GM23338 (cell line): ENCODE measurements around the gene KCNAB2.

Source experiments
- CREB1 ChIP-seq: fragments of 250-450 bp; sonication (Bioruptor Pico); IDR thresholded peaks from 2 replicates; pipeline ENCODE4 v1.5.0; 2020; ENCODE audit warnings: low read depth, mild to moderate bottlenecking, moderate library complexity
- EZH2 ChIP-seq: fragments of 200-600 bp; sonication (generic); IDR thresholded peaks from one replicate; pipeline ENCODE4 v1.8.0; 2017; ENCODE audit warnings: antibody characterized with exemption, mild to moderate bottlenecking, low read depth; ENCODE audit not compliant: unreplicated experiment
- EZH2phosphoT487 ChIP-seq: fragments of 200-600 bp; sonication (generic); IDR thresholded peaks from one replicate; pipeline ENCODE4 v1.8.1; 2018; ENCODE audit warnings: antibody characterized with exemption; ENCODE audit not compliant: unreplicated experiment
- POLR2AphosphoS5 ChIP-seq: IDR thresholded peaks from 2 replicates; pipeline ENCODE4 v1.6.1; 2016; ENCODE audit warnings: antibody characterized with exemption, low read depth
- STAT1 ChIP-seq: IDR thresholded peaks from one replicate; pipeline ENCODE4 v1.6.1; 2016; ENCODE audit warnings: antibody characterized with exemption; ENCODE audit not compliant: unreplicated experiment
- ZNF114 ChIP-seq: fragments of 250-450 bp; sonication (Bioruptor Pico); IDR thresholded peaks from 2 replicates; pipeline ENCODE4 v1.5.0; 2020; ENCODE audit warnings: mild to moderate bottlenecking, moderate library complexity
- TF ChIP-seq, protein P1 (sequence below), 2 experiments: fragments of 200-600 bp in 1 of 2; sonication (generic) in 1 of 2; conservative IDR thresholded peaks; 2 replicates each; pipeline versions ENCODE4 v1.5.1 to v1.6.1; 2016 to 2017; ENCODE audit warnings: antibody characterized with exemption in 2 of 2, low read depth in 2 of 2, mild to moderate bottlenecking in 2 of 2, moderate library complexity in 1 of 2
- TF ChIP-seq, protein P2 (sequence below): IDR thresholded peaks from 2 replicates; pipeline ENCODE4 v1.6.1; 2016; ENCODE audit warnings: antibody characterized with exemption
- TF ChIP-seq, protein P3 (sequence below): IDR thresholded peaks from one replicate; pipeline ENCODE4 v1.6.1; 2018; ENCODE audit warnings: antibody characterized with exemption; ENCODE audit not compliant: unreplicated experiment

DNA sequence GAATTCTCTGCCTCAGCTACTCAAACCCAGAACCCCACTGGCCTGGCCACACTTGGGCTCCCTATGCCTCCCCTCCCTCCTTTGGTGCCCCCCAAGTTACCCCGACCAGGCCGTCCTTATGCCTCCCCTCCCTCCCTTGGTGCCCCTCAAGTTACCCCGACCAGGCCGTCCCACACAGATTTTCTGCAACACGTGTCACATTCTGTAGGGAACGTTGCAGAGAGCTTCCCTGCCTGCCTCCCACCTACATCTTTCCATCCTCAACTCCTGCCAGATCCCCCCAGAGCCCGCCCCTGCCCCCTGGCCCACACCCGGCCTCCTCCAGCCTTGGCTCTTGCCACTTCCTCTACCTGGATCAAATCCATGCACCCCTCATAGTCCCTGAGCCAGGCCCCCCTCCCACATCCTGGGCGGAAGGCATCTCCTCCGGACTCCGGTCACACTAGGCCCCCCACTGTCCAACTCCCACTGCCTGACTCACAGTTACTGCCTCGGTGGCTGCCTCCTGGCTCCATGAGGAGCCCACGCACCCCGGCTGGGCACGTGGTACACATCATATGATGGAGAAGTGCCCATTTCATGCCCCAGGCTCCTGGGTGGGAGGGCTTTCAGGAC is 41.2 kb downstream of the KCNAB2 start:
- TF ChIP-seq, protein P1, sequence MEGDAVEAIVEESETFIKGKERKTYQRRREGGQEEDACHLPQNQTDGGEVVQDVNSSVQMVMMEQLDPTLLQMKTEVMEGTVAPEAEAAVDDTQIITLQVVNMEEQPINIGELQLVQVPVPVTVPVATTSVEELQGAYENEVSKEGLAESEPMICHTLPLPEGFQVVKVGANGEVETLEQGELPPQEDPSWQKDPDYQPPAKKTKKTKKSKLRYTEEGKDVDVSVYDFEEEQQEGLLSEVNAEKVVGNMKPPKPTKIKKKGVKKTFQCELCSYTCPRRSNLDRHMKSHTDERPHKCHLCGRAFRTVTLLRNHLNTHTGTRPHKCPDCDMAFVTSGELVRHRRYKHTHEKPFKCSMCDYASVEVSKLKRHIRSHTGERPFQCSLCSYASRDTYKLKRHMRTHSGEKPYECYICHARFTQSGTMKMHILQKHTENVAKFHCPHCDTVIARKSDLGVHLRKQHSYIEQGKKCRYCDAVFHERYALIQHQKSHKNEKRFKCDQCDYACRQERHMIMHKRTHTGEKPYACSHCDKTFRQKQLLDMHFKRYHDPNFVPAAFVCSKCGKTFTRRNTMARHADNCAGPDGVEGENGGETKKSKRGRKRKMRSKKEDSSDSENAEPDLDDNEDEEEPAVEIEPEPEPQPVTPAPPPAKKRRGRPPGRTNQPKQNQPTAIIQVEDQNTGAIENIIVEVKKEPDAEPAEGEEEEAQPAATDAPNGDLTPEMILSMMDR (conservative IDR thresholded peaks at IDR 0.05; ENCODE audit: low read depth in 2 of 2) = no peak
- no peak for TF ChIP-seq EZH2
- TF ChIP-seq, protein P2, sequence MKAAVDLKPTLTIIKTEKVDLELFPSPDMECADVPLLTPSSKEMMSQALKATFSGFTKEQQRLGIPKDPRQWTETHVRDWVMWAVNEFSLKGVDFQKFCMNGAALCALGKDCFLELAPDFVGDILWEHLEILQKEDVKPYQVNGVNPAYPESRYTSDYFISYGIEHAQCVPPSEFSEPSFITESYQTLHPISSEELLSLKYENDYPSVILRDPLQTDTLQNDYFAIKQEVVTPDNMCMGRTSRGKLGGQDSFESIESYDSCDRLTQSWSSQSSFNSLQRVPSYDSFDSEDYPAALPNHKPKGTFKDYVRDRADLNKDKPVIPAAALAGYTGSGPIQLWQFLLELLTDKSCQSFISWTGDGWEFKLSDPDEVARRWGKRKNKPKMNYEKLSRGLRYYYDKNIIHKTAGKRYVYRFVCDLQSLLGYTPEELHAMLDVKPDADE = no peak
- no peak for TF ChIP-seq STAT1
- no peak for TF ChIP-seq ZNF114 (CRISPR knock-in tag)
- TF ChIP-seq, protein P3, sequence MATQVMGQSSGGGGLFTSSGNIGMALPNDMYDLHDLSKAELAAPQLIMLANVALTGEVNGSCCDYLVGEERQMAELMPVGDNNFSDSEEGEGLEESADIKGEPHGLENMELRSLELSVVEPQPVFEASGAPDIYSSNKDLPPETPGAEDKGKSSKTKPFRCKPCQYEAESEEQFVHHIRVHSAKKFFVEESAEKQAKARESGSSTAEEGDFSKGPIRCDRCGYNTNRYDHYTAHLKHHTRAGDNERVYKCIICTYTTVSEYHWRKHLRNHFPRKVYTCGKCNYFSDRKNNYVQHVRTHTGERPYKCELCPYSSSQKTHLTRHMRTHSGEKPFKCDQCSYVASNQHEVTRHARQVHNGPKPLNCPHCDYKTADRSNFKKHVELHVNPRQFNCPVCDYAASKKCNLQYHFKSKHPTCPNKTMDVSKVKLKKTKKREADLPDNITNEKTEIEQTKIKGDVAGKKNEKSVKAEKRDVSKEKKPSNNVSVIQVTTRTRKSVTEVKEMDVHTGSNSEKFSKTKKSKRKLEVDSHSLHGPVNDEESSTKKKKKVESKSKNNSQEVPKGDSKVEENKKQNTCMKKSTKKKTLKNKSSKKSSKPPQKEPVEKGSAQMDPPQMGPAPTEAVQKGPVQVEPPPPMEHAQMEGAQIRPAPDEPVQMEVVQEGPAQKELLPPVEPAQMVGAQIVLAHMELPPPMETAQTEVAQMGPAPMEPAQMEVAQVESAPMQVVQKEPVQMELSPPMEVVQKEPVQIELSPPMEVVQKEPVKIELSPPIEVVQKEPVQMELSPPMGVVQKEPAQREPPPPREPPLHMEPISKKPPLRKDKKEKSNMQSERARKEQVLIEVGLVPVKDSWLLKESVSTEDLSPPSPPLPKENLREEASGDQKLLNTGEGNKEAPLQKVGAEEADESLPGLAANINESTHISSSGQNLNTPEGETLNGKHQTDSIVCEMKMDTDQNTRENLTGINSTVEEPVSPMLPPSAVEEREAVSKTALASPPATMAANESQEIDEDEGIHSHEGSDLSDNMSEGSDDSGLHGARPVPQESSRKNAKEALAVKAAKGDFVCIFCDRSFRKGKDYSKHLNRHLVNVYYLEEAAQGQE = no peak
- TF ChIP-seq POLR2AphosphoS5 = no peak
- TF ChIP-seq EZH2phosphoT487 = no peak
- no peak for TF ChIP-seq CREB1 (CRISPR knock-in tag)
